GM10266 (cell line): ENCODE data around the gene CALD1.
"Not testable (repeated sequence)": the region's sequence is repeated elsewhere in the genome, so short reads cannot be mapped to it uniquely, and the experiment has no call there.

Experiments
- DNase-seq: peaks from one replicate; pipeline ENCODE4 v3.0.0; 2012; ENCODE audit errors: extremely low spot score
- TF ChIP-seq, protein P1 (sequence below): IDR thresholded peaks from 2 replicates; pipeline ENCODE4 v1.5.1; 2012; ENCODE audit warnings: mild to moderate bottlenecking, low read depth; ENCODE audit not compliant: control insufficient read depth, insufficient read depth; ENCODE audit errors: missing control alignments

Gene CALD1

GRCh38 chr7:134963036-134963435 is 183.6 kb downstream of the CALD1 start:
- no peak for DNase-seq
- TF ChIP-seq, protein P1, sequence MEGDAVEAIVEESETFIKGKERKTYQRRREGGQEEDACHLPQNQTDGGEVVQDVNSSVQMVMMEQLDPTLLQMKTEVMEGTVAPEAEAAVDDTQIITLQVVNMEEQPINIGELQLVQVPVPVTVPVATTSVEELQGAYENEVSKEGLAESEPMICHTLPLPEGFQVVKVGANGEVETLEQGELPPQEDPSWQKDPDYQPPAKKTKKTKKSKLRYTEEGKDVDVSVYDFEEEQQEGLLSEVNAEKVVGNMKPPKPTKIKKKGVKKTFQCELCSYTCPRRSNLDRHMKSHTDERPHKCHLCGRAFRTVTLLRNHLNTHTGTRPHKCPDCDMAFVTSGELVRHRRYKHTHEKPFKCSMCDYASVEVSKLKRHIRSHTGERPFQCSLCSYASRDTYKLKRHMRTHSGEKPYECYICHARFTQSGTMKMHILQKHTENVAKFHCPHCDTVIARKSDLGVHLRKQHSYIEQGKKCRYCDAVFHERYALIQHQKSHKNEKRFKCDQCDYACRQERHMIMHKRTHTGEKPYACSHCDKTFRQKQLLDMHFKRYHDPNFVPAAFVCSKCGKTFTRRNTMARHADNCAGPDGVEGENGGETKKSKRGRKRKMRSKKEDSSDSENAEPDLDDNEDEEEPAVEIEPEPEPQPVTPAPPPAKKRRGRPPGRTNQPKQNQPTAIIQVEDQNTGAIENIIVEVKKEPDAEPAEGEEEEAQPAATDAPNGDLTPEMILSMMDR: no peak

GRCh38 chr7:134966691-134967090 is 187.3 kb downstream of the CALD1 start:
- DNase-seq: no peak
- TF ChIP-seq, protein P1: no peak

GRCh38 chr7:134968110-134968509 is 188.7 kb downstream of the CALD1 start:
- no peak for DNase-seq

GRCh38 chr7:134981645-134982044 is 202.2 kb downstream of the CALD1 start:
- not testable (repeated sequence) for DNase-seq

More at GRCh38 chr7:134968110-134968509, 188.7 kb downstream of the CALD1 start:
- TF ChIP-seq, protein P1: no peak

- TF ChIP-seq, protein P1: peak; percentile 12
- no peak for DNase-seq
These were observed 206.5 kb downstream of the CALD1 start for GRCh38 chr7:134985894-134986362.

GRCh38 chr7:134986363-134987251 is 207.2 kb downstream of the CALD1 start, which contains the start of gene AGBL3:
Gene AGBL3 (plus strand): TSS chr7:134986508. CDS start chr7:134987934, 1,426 bp downstream.
- DNase-seq: peak; percentile 84
- TF ChIP-seq, protein P1: peak; percentile 84

- DNase-seq: no peak
- TF ChIP-seq, protein P1: no peak
These were observed 208.7 kb downstream of the CALD1 start for GRCh38 chr7:134988161-134988560.
